Adrenal gland (tissue), 12 donors: ENCODE data around the gene TMEM63C. TPM values are rescaled to one million over a fixed set of nuclear protein-coding genes. Genes with fewer than 3 reads are reported as not detected.

Experiments
- DNase-seq, 7 donors: peaks; one replicate each; pipeline ENCODE4 v3.0.0-alpha.2; 2019 to 2020
- H3K27ac ChIP-seq, 5 donors: fragments of 200-600 bp; sonication (generic) in 4 of 5; 1 replicate in 3 of 5; 2 replicates in 2 of 5; pipeline versions ENCODE4 v1.5.1 to v1.8.0; 2016 to 2020; ENCODE audit warnings: mild to moderate bottlenecking in 1 of 5
- H3K27me3 ChIP-seq: fragments of 200-600 bp; 2 replicates; pipeline ENCODE4 v1.8.0; 2021
- H3K36me3 ChIP-seq, 2 donors: fragments of 200-600 bp; replicated peaks in 1 of 2; 1 replicate in 1 of 2; 2 replicates in 1 of 2; pipeline versions ENCODE4 v1.5.1 to v1.8.0; 2018 to 2022
- H3K4me1 ChIP-seq, 2 donors: fragments of 200-600 bp; replicated peaks in 1 of 2; 1 replicate in 1 of 2; 2 replicates in 1 of 2; pipeline versions ENCODE4 v1.5.1 to v1.8.0; 2018 to 2021
- H3K4me3 ChIP-seq, 4 donors: fragments of 200-600 bp; sonication (generic) in 3 of 4; one replicate each; pipeline ENCODE4 v1.5.1; 2016 to 2018
- H3K9me3 ChIP-seq, 3 donors: fragments of 200-600 bp; sonication (generic) in 1 of 3; replicated peaks in 1 of 3; 1 replicate in 2 of 3; 2 replicates in 1 of 3; pipeline versions ENCODE4 v1.5.1 to v1.8.0; 2016 to 2021
- POLR2A ChIP-seq, 2 donors: fragments of 450-650 bp; IDR thresholded peaks; one replicate each; pipeline ENCODE4 v1.6.1; 2017; ENCODE audit warnings: antibody characterized with exemption in 2 of 2, mild to moderate bottlenecking in 2 of 2, moderate library complexity in 1 of 2
- WGBS, 4 donors: extraction: QIAGEN DNeasy Blood & Tissue Kit in 2 of 4; methylation state at CpG; one replicate each; pipeline versions ENCODE4 v1.1.5 to v1.1.7; 2013 to 2017; 5-methylcytosine and 5-hydroxymethylcytosine counted together
- intact Hi-C, 2 donors: fragments of 100-400 bp; cut with DNase I; formaldehyde crosslinking; loops; one replicate each; pipeline versions ENCODE4 v1.14.1 to v1.15.0; 2022 to 2023
- polyA plus RNA-seq, 3 donors: library from polyadenylated mRNA; stranded (reverse); fragments of 200-250 nt in 2 of 3; fragments of 350-450 nt in 1 of 3; fragmentation: Illumina TruSeq in 1 of 3; extraction: RNeasy Lipid Tissue Mini Kit (QIAGEN cat#74804) in 1 of 3; gene quantifications; one replicate each; pipeline ENCODE4 v1.2.3, GENCODE V29; 2013 to 2014
- total RNA-seq, 9 donors: library from RNA; depleted of rRNA in 4 of 9; stranded (reverse); fragments of >200 nt in 4 of 9; fragments of 120-200 nt in 1 of 9; fragmentation: NEBNext Ultra II Directional in 1 of 9; extraction: Animal tissue kit (Norgen Biotek cat#: 25700) in 1 of 9; gene quantifications; one replicate each; pipeline versions ENCODE4 v1.1.0 to v1.2.4, GENCODE V29; 2013 to 2023
- TF ChIP-seq, protein P1 (sequence below), 6 experiments: fragments of 450-650 bp in 4 of 6; fragments of 200-600 bp in 2 of 6; sonication (generic) in 1 of 6; IDR thresholded peaks; 1 replicate in 5 of 6; 2 replicates in 1 of 6; pipeline versions ENCODE4 v1.5.1 to v1.8.0; 2016 to 2021; ENCODE audit warnings: antibody characterized with exemption in 6 of 6, mild to moderate bottlenecking in 2 of 6, moderate library complexity in 1 of 6
- donor health status: healthy with polysubstance abuse.
- donor health status: Bipolar disorder and iron deficiency.
- donor health status: DM: yes; HTN: yes; CAD: no.
- donor health status: DM: no; HTN: no; CAD: no.
- donor health status: DM: no; HTN: no; CAD: no.
- donor health status: DM: yes; HTN: yes; CAD: no.

TMEM63C gene
- total and polyA plus RNA-seq, 12 donors, result 2.7 to 21.2 (median 8.3) TPM

DNA sequence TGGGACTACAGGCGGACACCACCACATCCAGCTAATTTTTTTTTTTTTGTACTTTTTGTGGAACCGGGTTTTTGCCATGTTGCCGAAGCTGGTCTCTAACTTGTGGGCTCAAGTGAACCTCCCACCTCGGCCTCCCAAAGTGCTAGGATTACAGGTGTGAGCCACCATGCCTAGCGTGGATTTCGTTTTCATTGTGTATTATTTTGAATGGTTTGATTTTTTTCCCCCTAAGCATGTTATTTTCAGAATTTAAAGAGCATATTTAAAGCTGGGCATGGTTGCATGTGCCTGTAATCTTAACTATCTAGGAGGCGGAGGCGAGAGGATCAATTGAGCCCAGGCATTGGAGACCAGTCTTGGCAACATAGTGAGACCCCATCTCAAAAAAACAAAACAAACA is 13.1 kb downstream of the TMEM63C start:
- Histone ChIP-seq H3K9me3 (no peaks in the 10 kb centered on the region), H3K4me1 (no peaks in the 10 kb centered on the region), H3K27me3 (no peaks in the 10 kb centered on the region), H3K27ac (no peak overlapping the region), H3K4me3 (no peak overlapping the region), H3K36me3 (no peaks in the 10 kb centered on the region)
- 87 to 94% (median 93%) methylated on average over 8 of the region's 8 CpGs for WGBS, 4 donors
- intact Hi-C loops, result no loop called here
- TF ChIP-seq, protein P1, sequence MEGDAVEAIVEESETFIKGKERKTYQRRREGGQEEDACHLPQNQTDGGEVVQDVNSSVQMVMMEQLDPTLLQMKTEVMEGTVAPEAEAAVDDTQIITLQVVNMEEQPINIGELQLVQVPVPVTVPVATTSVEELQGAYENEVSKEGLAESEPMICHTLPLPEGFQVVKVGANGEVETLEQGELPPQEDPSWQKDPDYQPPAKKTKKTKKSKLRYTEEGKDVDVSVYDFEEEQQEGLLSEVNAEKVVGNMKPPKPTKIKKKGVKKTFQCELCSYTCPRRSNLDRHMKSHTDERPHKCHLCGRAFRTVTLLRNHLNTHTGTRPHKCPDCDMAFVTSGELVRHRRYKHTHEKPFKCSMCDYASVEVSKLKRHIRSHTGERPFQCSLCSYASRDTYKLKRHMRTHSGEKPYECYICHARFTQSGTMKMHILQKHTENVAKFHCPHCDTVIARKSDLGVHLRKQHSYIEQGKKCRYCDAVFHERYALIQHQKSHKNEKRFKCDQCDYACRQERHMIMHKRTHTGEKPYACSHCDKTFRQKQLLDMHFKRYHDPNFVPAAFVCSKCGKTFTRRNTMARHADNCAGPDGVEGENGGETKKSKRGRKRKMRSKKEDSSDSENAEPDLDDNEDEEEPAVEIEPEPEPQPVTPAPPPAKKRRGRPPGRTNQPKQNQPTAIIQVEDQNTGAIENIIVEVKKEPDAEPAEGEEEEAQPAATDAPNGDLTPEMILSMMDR (IDR thresholded peaks at IDR 0.05), result no peak
- no peak for TF ChIP-seq POLR2A (IDR thresholded peaks at IDR 0.05)
- DNase-seq, result peak in 1 of 7 donors; percentile 20

DNA sequence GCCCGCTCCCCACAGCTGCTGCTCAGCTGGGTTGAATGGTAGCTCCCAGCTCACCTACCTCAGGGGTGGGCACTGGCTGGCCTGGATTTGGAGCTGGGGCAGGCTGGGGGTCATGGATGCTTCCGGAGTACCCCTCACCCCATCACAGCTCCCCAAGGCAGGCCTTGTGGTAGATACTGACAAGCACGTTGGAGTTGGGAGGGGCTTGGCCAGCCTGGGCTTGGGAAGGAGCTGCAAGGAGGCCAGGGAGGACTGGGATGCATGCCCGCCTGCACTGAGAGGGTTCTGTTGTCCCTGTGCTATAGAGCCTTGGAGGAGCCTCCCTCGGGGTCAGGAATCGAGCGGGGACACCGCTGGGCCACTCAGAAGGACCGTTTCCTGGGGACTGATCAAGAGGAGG is 14.2 kb downstream of the TMEM63C start:
- Histone ChIP-seq H3K36me3 (no peaks in the 10 kb centered on the region), H3K27ac (no peak overlapping the region), H3K4me1 (no peaks in the 10 kb centered on the region), H3K4me3 (no peak overlapping the region), H3K27me3 (no peaks in the 10 kb centered on the region), H3K9me3 (no peaks in the 10 kb centered on the region)
- peak in 1 of 7 donors; percentile 28 for DNase-seq
- WGBS, 4 donors, result 80 to 89% (median 83%) methylated on average over 9 of the region's 9 CpGs; no CpG with 5 or more reads in 1 of the 4 donors
- intact Hi-C loops, result no loop called here
- TF ChIP-seq, protein P1 (IDR thresholded peaks at IDR 0.05), result no peak
- TF ChIP-seq POLR2A (IDR thresholded peaks at IDR 0.05), result no peak

DNA sequence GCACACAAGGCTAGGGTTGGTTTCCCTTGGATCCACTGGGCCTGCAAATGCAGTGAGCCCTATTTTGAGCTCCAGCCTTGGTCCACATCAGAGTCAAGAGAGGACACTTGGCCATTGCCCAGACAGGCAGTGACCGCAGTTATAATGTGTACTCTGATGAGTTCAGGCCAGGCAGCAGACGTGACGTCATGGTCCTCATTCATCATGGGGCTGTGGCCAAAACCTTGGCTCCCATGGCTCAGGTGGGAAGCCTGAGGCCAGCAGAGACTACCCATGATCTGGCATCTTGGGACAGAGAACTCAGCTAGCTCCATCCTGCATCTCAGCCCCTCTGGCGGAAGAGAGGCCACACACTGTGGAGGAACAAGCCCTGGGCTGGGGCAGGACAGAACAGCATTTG is 16.4 kb downstream of the TMEM63C start:
- H3K27me3 ChIP-seq, result no peaks in the 10 kb centered on the region

DNA sequence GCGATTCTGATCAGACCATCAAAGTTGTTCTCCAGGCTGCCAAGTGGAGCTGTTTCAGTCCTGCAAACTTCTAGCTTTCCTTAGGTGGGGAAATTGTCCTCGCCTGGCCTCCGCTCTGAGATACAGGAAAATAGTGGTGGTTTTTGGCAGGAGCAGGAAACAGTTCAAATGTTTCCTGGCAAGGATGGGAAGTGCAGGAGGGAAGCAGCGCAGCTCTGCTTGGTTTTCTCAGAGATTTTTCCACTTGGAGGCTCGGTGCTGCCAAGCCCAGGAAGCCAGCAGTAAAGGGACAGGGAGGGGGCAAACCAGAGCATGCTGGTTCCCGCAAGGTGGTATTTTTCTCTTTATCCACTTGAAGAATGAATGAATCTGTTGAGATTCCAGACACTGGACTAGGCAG is 17.0 kb downstream of the TMEM63C start:
- H3K27me3 ChIP-seq, result no peaks in the 10 kb centered on the region
- WGBS, 4 donors, result 76 to 84% (median 79%) methylated on average over 6 of the region's 6 CpGs
- no peak for TF ChIP-seq POLR2A (IDR thresholded peaks at IDR 0.05)
- TF ChIP-seq, protein P1 (IDR thresholded peaks at IDR 0.05), result no peak
- H3K4me1 ChIP-seq, result no peaks in the 10 kb centered on the region
- H3K9me3 ChIP-seq, result no peaks in the 10 kb centered on the region
- H3K36me3 ChIP-seq, result no peaks in the 10 kb centered on the region
- intact Hi-C loops, result no loop called here
- no peak for DNase-seq
- no peak overlapping the region for H3K27ac ChIP-seq
- no peak overlapping the region for H3K4me3 ChIP-seq

More for the DNA sequence above, 16.4 kb downstream of the TMEM63C start:
- no peaks in the 10 kb centered on the region for H3K4me1 ChIP-seq
- no peak overlapping the region for H3K27ac ChIP-seq
- H3K9me3 ChIP-seq, result no peaks in the 10 kb centered on the region
- TF ChIP-seq, protein P1 (IDR thresholded peaks at IDR 0.05), result no peak
- TF ChIP-seq POLR2A (IDR thresholded peaks at IDR 0.05), result no peak
- 89 to 100% (median 92%) methylated on average over 2 to 4 of the region's 4 CpGs; no CpG with 5 or more reads in 1 of the 4 donors for WGBS, 4 donors
- intact Hi-C loops, result no loop called here
- no peak for DNase-seq
- no peaks in the 10 kb centered on the region for H3K36me3 ChIP-seq
- H3K4me3 ChIP-seq, result no peak overlapping the region
